Neutrophil (primary cell): ENCODE data around the gene AMMECR1.
A peak's percentile ranks its signal among the peaks of the same experiment; 100 is the strongest.

Source experiments
- H3K27ac ChIP-seq: fragments of 200-600 bp; sonication (generic); 2 replicates; pipeline ENCODE4 v1.5.1; 2016; ENCODE audit warnings: mild to moderate bottlenecking, moderate library complexity
- H3K27me3 ChIP-seq: fragments of 200-600 bp; sonication (generic); 2 replicates; pipeline ENCODE4 v1.6.0; 2016; ENCODE audit warnings: mild to moderate bottlenecking
- H3K36me3 ChIP-seq: fragments of 200-600 bp; sonication (generic); 2 replicates; pipeline ENCODE4 v1.5.1; 2017
- H3K4me1 ChIP-seq, 2 experiments: fragments of 200-600 bp in 1 of 2; sonication (generic) in 1 of 2; 1 replicate in 1 of 2; 2 replicates in 1 of 2; pipeline versions ENCODE4 v1.5.1 to v1.6.1; 2013 to 2016; ENCODE audit warnings: low read depth in 1 of 2, low read length in 1 of 2, mild to moderate bottlenecking in 1 of 2, moderate library complexity in 1 of 2; ENCODE audit not compliant: control insufficient read depth in 1 of 2, insufficient read depth in 1 of 2
- H3K4me3 ChIP-seq, 2 experiments: fragments of 200-600 bp in 1 of 2; sonication (generic) in 1 of 2; 1 replicate in 1 of 2; 2 replicates in 1 of 2; pipeline ENCODE4 v1.5.1; 2013 to 2016; ENCODE audit warnings: low read depth in 1 of 2, low read length in 1 of 2, mild to moderate bottlenecking in 1 of 2, moderate library complexity in 1 of 2
- H3K9me3 ChIP-seq: fragments of 200-600 bp; sonication (generic); 2 replicates; pipeline ENCODE4 v1.5.1; 2016
- CTCF ChIP-seq: fragments of 200-600 bp; sonication (generic); IDR thresholded peaks from 2 replicates; pipeline ENCODE4 v1.5.1; 2016; ENCODE audit warnings: antibody characterized with exemption

AMMECR1 gene

DNA sequence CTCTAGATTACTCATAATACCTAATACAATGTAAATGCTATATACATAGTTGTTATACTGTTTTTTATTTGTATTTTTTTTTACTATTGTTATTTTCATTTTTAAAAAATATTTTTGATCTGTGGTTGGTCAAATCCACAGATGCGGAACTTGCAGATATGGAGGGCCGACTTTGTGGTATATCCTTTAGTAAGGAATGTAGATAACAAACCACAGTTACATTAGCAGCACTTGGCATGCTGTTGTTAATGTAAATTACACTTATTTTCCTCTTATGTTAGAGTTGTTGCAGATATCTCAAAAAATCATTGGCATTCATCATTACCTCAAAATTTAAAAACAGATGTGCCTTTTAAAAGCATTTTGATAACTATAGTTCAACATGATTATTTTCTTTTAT, 164.0 kb downstream of the AMMECR1 start:
- Histone ChIP-seq H3K9me3 (no peaks in the 10 kb centered on the region), H3K4me3 (no peak overlapping the region), H3K27ac (no peak overlapping the region), H3K27me3 (no peaks in the 10 kb centered on the region), H3K36me3 (peaks cover 11% of the 10 kb centered on the region), H3K4me1 (no peaks in the 10 kb centered on the region)
- TF ChIP-seq CTCF, result no peak

- H3K9me3 ChIP-seq, result no peaks in the 10 kb centered on the region
- H3K4me1 ChIP-seq, result no peaks in the 10 kb centered on the region
- TF ChIP-seq CTCF, result no peak
- H3K27ac ChIP-seq, result no peak overlapping the region
- H3K27me3 ChIP-seq, result no peaks in the 10 kb centered on the region
- H3K36me3 ChIP-seq, result peaks cover 11% of the 10 kb centered on the region
- H3K4me3 ChIP-seq, result no peak overlapping the region
These were observed 164.6 kb downstream of the AMMECR1 start for GRCh38 chrX:110153244-110153643.

GRCh38 chrX:110146521-110146920, 171.4 kb downstream of the AMMECR1 start:
- H3K4me1 ChIP-seq, result peaks cover 30 to 32% of the 10 kb centered on the region in 2 experiments
- no peaks in the 10 kb centered on the region for H3K9me3 ChIP-seq
- H3K4me3 ChIP-seq, result no peak overlapping the region
- peaks cover 24% of the 10 kb centered on the region for H3K36me3 ChIP-seq
- TF ChIP-seq CTCF, result peak; percentile 38
- H3K27ac ChIP-seq, result no peak overlapping the region
- no peaks in the 10 kb centered on the region for H3K27me3 ChIP-seq

DNA sequence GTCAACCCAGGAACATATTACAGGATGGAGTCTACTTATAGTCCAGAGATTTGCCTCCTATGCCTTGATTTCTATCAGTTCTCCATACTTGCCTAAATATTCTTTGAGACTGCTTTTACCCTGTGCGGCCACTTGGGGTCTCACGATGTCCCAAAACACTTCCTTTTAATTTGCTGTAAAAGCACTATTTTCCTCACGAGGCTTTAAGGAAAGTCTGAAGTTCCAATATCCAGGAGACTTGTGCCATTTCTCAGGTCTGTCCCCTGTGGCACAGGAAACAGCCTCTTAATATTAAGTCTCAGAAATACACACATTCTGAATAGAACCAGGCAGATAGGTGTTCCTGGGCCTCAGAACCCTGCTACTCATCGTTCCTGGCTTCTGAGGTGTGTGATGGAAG, 172.0 kb downstream of the AMMECR1 start:
- Histone ChIP-seq H3K36me3 (peaks cover 24% of the 10 kb centered on the region), H3K27me3 (no peaks in the 10 kb centered on the region), H3K4me3 (no peak overlapping the region), H3K4me1 (peaks cover 33% of the 10 kb centered on the region in 2 experiments), H3K9me3 (no peaks in the 10 kb centered on the region), H3K27ac (peak overlapping the region; percentile 33)
- peak; percentile 42 for TF ChIP-seq CTCF

GRCh38 chrX:110145311-110145710, 172.6 kb downstream of the AMMECR1 start:
- H3K27me3 ChIP-seq, result no peaks in the 10 kb centered on the region
- no peaks in the 10 kb centered on the region for H3K9me3 ChIP-seq
- peak overlapping the region; percentile 33 for H3K27ac ChIP-seq
- H3K4me3 ChIP-seq, result no peak overlapping the region
- TF ChIP-seq CTCF, result no peak
- peaks cover 33% of the 10 kb centered on the region in 2 experiments for H3K4me1 ChIP-seq
- H3K36me3 ChIP-seq, result peaks cover 24% of the 10 kb centered on the region
